HT-29 (cell line): ENCODE measurements around the gene TAS2R1. TPM values are rescaled to one million over a fixed set of nuclear protein-coding genes. Genes with fewer than 3 reads are reported as not detected.

Source experiments
- DNase-seq: peaks from one replicate; pipeline ENCODE4 v3.0.0-alpha.2; 2015; ENCODE audit warnings: low spot score
- total RNA-seq: library from RNA; depleted of rRNA; stranded (reverse); fragments of >200 nt; shearing (Covaris generic); gene quantifications from 2 replicates; pipeline ENCODE4 v1.2.3, GENCODE V29; 2014; rRNA removed

TAS2R1 gene
- total RNA-seq, 1 experiment from 2014 or later: not detected

DNA sequence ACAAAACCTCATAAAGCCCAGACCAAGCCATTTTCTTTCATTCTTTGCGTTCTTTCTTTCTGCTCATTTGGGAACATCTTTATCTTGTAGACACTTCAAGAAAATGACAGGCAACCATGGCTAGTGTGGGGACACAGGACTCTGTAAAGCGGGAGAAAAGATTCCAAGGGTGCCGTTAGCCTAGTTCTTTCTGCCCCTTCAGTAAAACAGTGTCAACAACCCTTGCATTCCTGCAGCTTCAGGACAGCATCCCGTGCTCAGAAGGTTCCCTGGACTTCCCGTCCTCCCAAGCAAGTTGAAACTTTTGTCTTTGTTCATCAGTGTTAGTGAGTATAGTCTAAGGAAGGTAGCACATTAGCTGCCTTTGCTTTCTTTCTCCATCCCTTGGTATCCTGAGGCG, 41.9 kb downstream of the TAS2R1 start:
- no peak for DNase-seq

DNA sequence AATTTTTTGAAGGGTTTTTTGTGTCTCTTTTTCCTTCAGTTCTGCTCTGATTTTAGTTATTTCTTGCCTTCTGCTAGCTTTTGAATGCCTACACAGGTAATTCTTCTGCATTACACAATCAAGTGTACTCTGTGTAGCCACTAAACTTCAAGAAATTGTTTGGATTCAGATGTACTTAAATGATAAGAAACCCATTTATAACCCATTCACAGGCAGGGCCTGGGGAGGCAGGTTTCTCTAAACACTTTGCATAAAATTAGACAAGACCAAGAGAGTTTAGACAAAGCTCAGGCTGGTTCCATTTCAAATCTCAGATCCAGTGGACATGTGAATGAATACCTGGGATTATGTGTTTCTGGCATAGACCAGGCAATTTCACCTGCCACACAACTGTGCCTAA, 43.0 kb downstream of the TAS2R1 start:
- DNase-seq: no peak

DNA sequence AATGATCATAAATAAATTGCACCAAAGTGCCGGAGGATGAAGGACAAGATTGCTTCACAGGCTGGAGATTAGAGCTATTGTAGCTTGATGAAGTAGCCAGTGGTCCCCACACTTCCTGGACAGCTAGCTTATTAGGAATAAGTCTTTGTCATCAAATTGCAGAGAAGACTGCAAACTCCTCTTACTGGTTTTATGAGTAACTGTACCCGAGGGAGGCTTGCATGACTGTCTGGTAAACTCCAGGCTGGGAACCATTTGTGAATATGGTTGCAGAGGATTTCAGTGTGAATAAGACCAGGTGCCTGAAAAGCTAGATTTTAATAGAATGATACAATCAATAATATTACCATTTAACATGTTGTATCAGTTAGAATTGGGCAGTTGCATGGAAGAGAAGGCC, 47.7 kb downstream of the TAS2R1 start:
- no peak for DNase-seq

Other genes with a start within 250 kb of the TAS2R1 start
- gene SEMA5A, start 84.3 kb downstream of the TAS2R1 start, total RNA-seq: not detected in 2 replicates